Nucleus accumbens (tissue), 56 donors: ENCODE data around the gene SLC4A1AP.
A peak's percentile ranks its signal among the peaks of the same experiment; 100 is the strongest.

ENCODE experiments used
- DNase-seq, 56 donors: peaks; one replicate each; lab custom pipeline; 2025; lab: John Stamatoyannopoulos, UW

SLC4A1AP gene

GRCh38 chr2:27701676-27702075 is 38.0 kb downstream of the SLC4A1AP start:
- DNase-seq, result peak in 1 of 56 donors; percentile 39

GRCh38 chr2:27702302-27702701 is 38.6 kb downstream of the SLC4A1AP start:
- no peak for DNase-seq

GRCh38 chr2:27703638-27704341 is 40.1 kb downstream of the SLC4A1AP start:
- DNase-seq, result peak in 49 of 56 donors; percentile 5 to 91 (median 55)

GRCh38 chr2:27704342-27704876 is 40.7 kb downstream of the SLC4A1AP start:
- no peak for DNase-seq

- DNase-seq, result no peak
Observed at GRCh38 chr2:27705851-27706622, 42.3 kb downstream of the SLC4A1AP start.

- DNase-seq, result no peak
Observed at GRCh38 chr2:27707462-27708256, 44.0 kb downstream of the SLC4A1AP start.

- DNase-seq, result no peak
Observed at GRCh38 chr2:27708257-27708654, 44.6 kb downstream of the SLC4A1AP start.

GRCh38 chr2:27708666-27709065 is 45.0 kb downstream of the SLC4A1AP start:
- DNase-seq, result no peak

- no peak for DNase-seq
Observed at GRCh38 chr2:27709326-27709725, 45.6 kb downstream of the SLC4A1AP start.

GRCh38 chr2:27709960-27710575 is 46.4 kb downstream of the SLC4A1AP start:
- DNase-seq, result no peak

GRCh38 chr2:27710640-27711430 is 47.1 kb downstream of the SLC4A1AP start:
- no peak for DNase-seq

- DNase-seq, result no peak
Observed at GRCh38 chr2:27711804-27712203, 48.1 kb downstream of the SLC4A1AP start.

- DNase-seq, result no peak
Observed at GRCh38 chr2:27712522-27712921, 48.8 kb downstream of the SLC4A1AP start.

GRCh38 chr2:27713201-27713600 is 49.5 kb downstream of the SLC4A1AP start:
- no peak for DNase-seq

GRCh38 chr2:27714053-27714452 is 50.4 kb downstream of the SLC4A1AP start:
- DNase-seq, result no peak

GRCh38 chr2:27714851-27715291 is 51.2 kb downstream of the SLC4A1AP start:
- DNase-seq, result peak in 1 of 56 donors; percentile 34

GRCh38 chr2:27715318-27716210 is 51.9 kb downstream of the SLC4A1AP start:
- DNase-seq, result peak in 16 of 56 donors; percentile 9 to 76 (median 36)

- no peak for DNase-seq
Observed at GRCh38 chr2:27716301-27717069, 52.8 kb downstream of the SLC4A1AP start.
